Measurements from ENCODE around the gene EXOC3L4. TPM values are rescaled to one million over a fixed set of nuclear protein-coding genes. Genes with fewer than 3 reads are reported as not detected.
A peak's percentile ranks its signal among the peaks of the same experiment; 100 is the strongest.

The EXOC3L4 gene
- polyA plus RNA-seq, 6 donors from 2014 or later, result not detected

GRCh38 chr14:103125098-103126070, 30.9 kb downstream of the EXOC3L4 start:
- Mint-ChIP-seq H3K27ac (peak overlapping the region in 1 of 6 donors; percentile 32), H3K9me3 (peaks cover 0 to 4% (median 0%) of the 10 kb centered on the region in 7 donors), H3K27me3 (peaks cover 9 to 57% (median 50%) of the 10 kb centered on the region in 3 donors), H3K4me1 (peaks cover 11 to 14% (median 12%) of the 10 kb centered on the region in 3 donors), H3K4me3 (peak overlapping the region in 2 of 8 donors; percentile 29 to 40), H3K36me3 (no peaks in the 10 kb centered on the region)
- no peak for ATAC-seq (ENCODE audit: low read depth in 2 of 2)
- DNase-seq, result no peak

DNA sequence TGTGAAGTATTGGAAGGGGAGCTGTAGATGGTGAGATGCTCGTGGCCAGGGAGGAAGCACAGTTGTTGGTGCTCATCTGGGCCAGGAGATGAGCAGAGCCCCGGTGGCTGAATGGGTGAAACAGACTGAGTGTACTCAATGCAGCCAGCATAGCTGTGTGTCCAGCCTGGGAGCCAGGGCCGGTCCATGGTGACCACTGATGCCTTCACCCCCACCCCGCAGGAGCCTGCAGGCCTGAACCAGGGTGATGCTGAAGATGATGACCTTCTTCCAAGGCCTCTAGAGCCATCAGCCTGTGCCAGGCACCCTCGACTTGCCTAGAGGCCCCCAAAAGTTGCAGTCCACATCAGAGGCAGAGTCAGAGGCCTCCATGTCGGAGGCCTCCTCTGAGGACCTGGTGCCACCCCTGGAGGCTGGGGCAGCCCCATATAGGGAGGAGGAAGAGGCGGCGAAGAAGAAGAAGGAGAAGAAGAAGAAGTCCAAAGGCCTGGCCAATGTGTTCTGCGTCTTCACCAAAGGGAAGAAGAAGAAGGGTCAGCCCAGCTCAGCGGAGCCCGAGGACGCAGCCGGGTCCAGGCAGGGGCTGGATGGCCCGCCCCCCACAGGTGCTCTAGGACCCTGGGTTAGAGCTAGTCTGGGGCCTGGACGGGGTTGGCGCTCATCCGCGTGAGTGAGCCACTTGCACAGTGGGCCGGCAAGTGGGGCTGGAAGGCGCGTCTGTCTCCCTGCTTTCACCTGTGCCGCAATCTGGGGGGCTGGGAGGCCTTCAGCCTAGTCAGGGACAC, 31.8 kb downstream of the EXOC3L4 start:
- Mint-ChIP-seq H3K27me3 (peaks cover 3 to 54% (median 48%) of the 10 kb centered on the region in 3 donors), H3K27ac (no peak overlapping the region), H3K36me3 (no peaks in the 10 kb centered on the region)

GRCh38 chr14:103126873-103127304, 32.4 kb downstream of the EXOC3L4 start:
- H3K27me3 Mint-ChIP-seq, result peaks cover 3 to 48% (median 42%) of the 10 kb centered on the region in 3 donors
- H3K36me3 Mint-ChIP-seq, result no peaks in the 10 kb centered on the region
- DNase-seq, result no peak
- peaks cover 9 to 14% (median 9%) of the 10 kb centered on the region in 3 donors for H3K4me1 Mint-ChIP-seq
- ATAC-seq (ENCODE audit: low read depth in 2 of 2), result no peak
- H3K27ac Mint-ChIP-seq, result no peak overlapping the region
- peaks cover 0 to 4% (median 0%) of the 10 kb centered on the region in 7 donors for H3K9me3 Mint-ChIP-seq
- H3K4me3 Mint-ChIP-seq, result no peak overlapping the region

More for the DNA sequence above, 31.8 kb downstream of the EXOC3L4 start:
- peaks cover 0 to 4% (median 0%) of the 10 kb centered on the region in 7 donors for H3K9me3 Mint-ChIP-seq
- peaks cover 10 to 14% (median 12%) of the 10 kb centered on the region in 3 donors for H3K4me1 Mint-ChIP-seq
- no peak for DNase-seq
- no peak for ATAC-seq (ENCODE audit: low read depth in 2 of 2)
- no peak overlapping the region for H3K4me3 Mint-ChIP-seq

DNA sequence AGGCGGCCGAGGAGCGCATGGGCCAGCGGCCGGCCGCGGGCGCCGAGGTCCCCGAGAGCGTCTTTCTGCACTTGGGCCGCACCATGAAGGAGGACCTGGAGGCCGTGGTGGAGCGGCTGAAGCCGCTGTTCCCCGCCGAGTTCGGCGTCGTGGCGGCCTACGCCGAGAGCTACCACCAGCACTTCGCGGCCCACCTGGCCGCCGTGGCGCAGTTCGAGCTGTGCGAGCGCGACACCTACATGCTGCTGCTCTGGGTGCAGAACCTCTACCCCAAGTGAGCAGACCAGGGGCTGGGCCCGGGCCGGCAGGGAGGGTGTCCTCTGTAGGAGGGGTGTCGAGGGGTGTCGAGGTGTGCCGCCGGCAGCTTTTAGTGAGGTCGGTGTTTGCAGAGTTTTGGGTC, 32.8 kb downstream of the EXOC3L4 start:
- peaks cover 5 to 9% (median 6%) of the 10 kb centered on the region in 3 donors for H3K4me1 Mint-ChIP-seq
- H3K4me3 Mint-ChIP-seq, result no peak overlapping the region
- peaks cover 3 to 43% (median 38%) of the 10 kb centered on the region in 3 donors for H3K27me3 Mint-ChIP-seq
- DNase-seq (no peak), ATAC-seq (ENCODE audit: low read depth in 2 of 2) (no peak)
- H3K9me3 Mint-ChIP-seq, result peaks cover 0 to 4% (median 0%) of the 10 kb centered on the region in 7 donors
- no peaks in the 10 kb centered on the region for H3K36me3 Mint-ChIP-seq
- no peak overlapping the region for H3K27ac Mint-ChIP-seq

DNA sequence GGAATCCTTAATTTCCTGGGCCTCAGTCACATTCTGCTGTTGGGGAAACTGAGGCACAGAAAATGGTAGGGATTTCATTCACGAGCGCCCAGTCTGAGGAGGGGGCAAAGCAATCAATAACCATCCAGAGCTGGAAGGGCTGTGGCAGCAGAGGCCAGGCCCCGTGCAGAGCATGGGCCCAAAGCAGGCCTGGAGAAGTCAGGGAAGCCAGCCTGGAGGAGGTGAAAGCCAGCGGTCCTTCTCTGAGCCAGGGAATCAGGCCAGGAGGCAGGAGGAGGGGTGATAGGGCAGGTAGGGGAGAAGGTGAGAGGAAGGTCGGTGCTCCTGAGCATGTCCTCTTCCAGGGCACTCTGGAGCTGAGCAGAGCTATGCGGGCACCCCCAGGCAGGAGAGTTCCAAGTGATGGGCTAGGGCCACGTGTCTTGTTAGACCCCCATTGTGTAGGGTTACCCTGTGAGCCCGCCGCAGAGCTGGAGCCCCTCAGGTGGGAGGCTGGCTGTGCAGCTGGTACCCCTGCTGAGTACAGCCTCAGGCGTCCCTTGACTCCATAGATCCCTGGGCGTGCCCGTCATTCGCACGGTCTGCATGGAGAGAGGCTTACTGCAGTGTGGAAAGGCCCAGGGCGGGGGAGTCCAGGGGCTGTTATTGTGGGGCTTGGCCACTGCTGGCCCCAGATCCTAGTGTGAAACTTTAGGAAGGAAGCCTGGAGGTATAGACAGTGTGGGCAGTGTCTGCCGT, 33.5 kb downstream of the EXOC3L4 start:
- Mint-ChIP-seq H3K27ac (no peak overlapping the region), H3K36me3 (no peaks in the 10 kb centered on the region), H3K27me3 (peaks cover 3 to 43% (median 36%) of the 10 kb centered on the region in 3 donors), H3K9me3 (peaks cover 0 to 4% (median 0%) of the 10 kb centered on the region in 7 donors), H3K4me3 (no peak overlapping the region), H3K4me1 (peaks cover 5 to 8% (median 6%) of the 10 kb centered on the region in 3 donors)
- DNase-seq (no peak), ATAC-seq (ENCODE audit: low read depth in 2 of 2) (no peak)

DNA sequence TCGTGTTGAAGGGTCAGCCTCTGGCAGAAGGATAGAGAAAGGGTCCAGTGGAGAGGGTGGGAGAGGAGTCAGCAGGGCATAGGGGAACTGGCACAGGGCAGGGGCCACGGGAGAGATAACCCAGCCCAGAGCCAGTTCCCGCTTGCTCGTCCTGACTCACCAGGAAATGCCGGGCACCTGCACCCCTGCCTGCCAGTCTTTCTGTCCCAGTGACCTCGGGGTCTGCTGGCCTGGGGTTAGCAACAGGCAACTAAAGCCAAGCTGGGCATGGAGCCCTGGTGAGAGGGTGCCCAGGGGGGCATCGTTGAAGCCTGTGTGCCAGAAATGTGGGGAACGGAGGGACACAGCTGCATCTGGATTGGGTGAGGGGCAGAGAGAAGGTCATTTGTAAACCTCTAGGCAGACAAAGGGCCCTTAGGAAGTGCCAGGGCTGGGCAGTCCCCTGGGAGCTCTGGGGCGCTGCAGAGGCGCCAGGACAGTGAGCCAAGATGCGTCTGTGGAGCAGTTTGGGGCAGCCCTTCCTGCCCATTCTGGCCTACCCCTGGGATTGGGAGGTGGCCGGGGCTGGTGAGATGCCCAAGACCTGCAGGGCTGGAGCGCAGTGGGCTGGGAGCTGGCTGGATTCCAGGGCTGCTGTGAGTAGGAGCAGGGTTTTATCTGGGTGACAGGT, 34.2 kb downstream of the EXOC3L4 start:
- H3K4me1 Mint-ChIP-seq, result peaks cover 5 to 7% (median 6%) of the 10 kb centered on the region in 3 donors
- ATAC-seq (ENCODE audit: low read depth in 2 of 2) (no peak), DNase-seq (no peak)
- peaks cover 3 to 43% (median 34%) of the 10 kb centered on the region in 3 donors for H3K27me3 Mint-ChIP-seq
- H3K4me3 Mint-ChIP-seq, result no peak overlapping the region
- H3K36me3 Mint-ChIP-seq, result no peaks in the 10 kb centered on the region
- peaks cover 0 to 4% (median 0%) of the 10 kb centered on the region in 7 donors for H3K9me3 Mint-ChIP-seq
- no peak overlapping the region for H3K27ac Mint-ChIP-seq

GRCh38 chr14:103129301-103130016, 34.9 kb downstream of the EXOC3L4 start:
- Mint-ChIP-seq H3K27ac (no peak overlapping the region), H3K4me1 (peaks cover 0 to under 1% (median 0%) of the 10 kb centered on the region in 3 donors), H3K4me3 (no peak overlapping the region), H3K9me3 (peaks cover 0 to 4% (median 0%) of the 10 kb centered on the region in 7 donors), H3K36me3 (no peaks in the 10 kb centered on the region), H3K27me3 (peaks cover 0 to 36% (median 27%) of the 10 kb centered on the region in 3 donors)
- DNase-seq, result no peak
- no peak for ATAC-seq (ENCODE audit: low read depth in 2 of 2)

DNA sequence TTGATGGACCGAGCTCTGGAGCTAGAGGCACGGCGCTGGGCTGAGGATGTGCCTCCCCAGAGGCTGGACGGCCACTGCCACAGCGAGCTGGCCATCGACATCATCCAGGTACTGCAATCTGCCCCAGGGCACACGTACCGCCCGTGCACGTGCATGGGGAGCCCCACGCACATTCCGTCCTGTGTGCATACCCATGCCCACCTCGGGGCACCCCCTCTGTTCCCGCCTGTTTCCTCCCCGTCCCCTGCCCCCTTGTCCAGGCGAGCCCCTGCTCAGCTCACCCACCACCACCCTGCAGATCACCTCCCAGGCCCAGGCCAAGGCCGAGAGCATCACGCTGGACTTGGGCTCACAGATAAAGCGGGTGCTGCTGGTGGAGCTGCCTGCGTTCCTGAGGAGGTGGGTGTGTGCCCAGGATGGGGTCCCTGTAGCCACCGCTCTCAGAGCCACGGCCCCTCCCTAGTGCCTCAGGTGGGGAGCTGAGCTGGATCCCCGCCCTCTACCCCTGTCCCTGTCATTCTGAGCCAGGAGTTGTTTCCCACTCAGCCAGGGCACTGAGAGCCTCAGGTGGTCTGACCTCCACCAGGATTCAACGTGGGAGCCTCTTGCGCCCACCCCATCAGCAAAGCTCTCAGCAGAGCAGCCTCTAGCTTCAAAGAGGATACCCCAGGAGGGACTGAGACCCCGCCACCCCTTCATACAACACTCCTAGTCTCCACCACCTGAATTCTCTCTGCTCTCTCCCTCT, 35.7 kb downstream of the EXOC3L4 start:
- no peak for ATAC-seq (ENCODE audit: low read depth in 2 of 2)
- Mint-ChIP-seq H3K4me3 (no peak overlapping the region), H3K4me1 (no peaks in the 10 kb centered on the region), H3K27ac (peak overlapping the region in 1 of 6 donors; percentile 54), H3K27me3 (peaks cover 0 to 29% (median 20%) of the 10 kb centered on the region in 3 donors), H3K9me3 (peaks cover 0 to 4% (median 0%) of the 10 kb centered on the region in 7 donors), H3K36me3 (no peaks in the 10 kb centered on the region)
- no peak for DNase-seq

- ATAC-seq (ENCODE audit: low read depth in 2 of 2), result no peak
- Mint-ChIP-seq H3K27ac (no peak overlapping the region), H3K36me3 (no peaks in the 10 kb centered on the region), H3K9me3 (peaks cover 0 to 4% (median 0%) of the 10 kb centered on the region in 7 donors), H3K27me3 (peaks cover 0 to 26% (median 23%) of the 10 kb centered on the region in 3 donors), H3K4me1 (no peaks in the 10 kb centered on the region), H3K4me3 (no peak overlapping the region)
- DNase-seq, result no peak
These were observed 36.4 kb downstream of the EXOC3L4 start for GRCh38 chr14:103130965-103131364.

GRCh38 chr14:103131580-103131979, 37.1 kb downstream of the EXOC3L4 start:
- DNase-seq, result no peak
- H3K4me3 Mint-ChIP-seq, result no peak overlapping the region
- peaks cover 0 to 2% (median 0%) of the 10 kb centered on the region in 7 donors for H3K9me3 Mint-ChIP-seq
- no peak for ATAC-seq (ENCODE audit: low read depth in 2 of 2)
- peaks cover 0 to 28% (median 26%) of the 10 kb centered on the region in 3 donors for H3K27me3 Mint-ChIP-seq
- H3K36me3 Mint-ChIP-seq, result no peaks in the 10 kb centered on the region
- no peaks in the 10 kb centered on the region for H3K4me1 Mint-ChIP-seq
- no peak overlapping the region for H3K27ac Mint-ChIP-seq
